DMS 273 treated with DMSO at 0.1 percent for 48 hours (cell line): ENCODE measurements around the gene CYP26C1.
"Not testable (repeated sequence)": the region's sequence is repeated elsewhere in the genome, so short reads cannot be mapped to it uniquely, and the experiment has no call there.

Experiments
- DNase-seq: peaks from one replicate; lab custom pipeline; 2025; lab: John Stamatoyannopoulos, UW

The CYP26C1 gene

GRCh38 chr10:93076871-93077270 lies 16.3 kb downstream of the CYP26C1 start:
- DNase-seq = no peak

- no peak for DNase-seq
These were observed 17.3 kb downstream of the CYP26C1 start for GRCh38 chr10:93077860-93078337.

DNA sequence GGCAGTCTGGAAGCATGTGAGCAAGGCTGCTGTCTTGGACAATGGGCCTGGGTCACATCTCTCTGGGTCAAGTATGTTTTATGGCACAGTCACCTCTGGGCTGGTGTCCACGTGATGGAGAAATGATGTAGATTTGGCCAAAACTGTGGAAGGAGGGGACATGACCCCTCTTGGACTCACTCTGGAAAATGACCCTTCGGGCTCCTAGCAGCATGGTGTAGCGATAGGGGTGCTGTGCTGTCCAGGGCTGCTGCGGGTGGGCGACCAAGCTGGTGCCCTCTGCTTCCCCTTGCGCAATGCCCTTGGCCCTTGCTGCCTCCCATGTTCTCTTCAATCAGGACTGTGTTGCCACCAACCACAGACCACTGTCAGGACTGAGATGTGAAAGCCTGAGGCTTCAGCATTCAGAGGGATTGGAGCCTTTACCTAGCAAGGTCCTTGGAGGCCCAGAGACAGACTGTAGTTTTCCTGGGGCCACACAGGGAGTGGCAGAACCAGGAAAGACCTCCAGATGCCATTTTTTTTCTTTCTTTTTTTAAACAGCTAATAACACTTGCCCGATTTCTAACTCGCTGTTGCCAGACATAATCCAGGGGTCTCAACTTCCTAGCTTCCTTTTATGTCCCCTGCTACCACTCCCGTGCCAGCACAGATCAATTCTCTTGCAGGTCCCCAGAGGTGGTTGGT lies 19.2 kb downstream of the CYP26C1 start:
- DNase-seq = no peak

DNA sequence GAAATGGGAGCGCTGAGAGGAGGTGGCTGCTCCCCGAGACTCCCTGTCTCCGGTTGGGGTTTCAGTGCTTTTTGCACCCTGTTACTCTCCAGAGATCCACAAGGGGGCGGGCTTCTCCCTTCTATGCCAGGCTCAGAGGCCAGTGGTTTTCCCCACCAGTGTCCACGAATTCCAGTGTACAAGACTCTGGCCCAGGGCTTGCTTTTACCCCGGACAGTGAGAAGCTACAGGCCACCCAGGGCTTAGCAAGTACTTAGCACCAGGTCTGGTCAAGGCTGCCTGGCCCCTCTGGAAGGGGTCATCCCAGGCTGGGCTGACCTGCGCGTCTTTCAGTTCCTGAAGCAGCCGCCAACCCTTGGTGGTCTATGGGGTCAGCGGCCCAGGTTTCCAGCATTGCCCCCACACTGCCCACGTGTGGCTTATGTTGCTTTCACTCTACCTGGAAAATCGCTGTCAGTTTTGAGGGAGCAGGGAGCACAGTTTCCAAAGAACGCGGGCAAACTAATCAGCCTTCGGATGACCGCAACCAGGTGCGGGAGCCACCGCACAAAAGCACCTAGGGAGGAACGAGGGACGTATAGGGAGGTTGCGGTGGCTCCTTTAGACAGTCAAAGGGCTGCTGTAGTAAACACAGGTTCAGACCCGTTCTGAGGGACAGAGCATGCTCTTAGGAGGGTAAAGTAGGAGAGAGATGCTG lies 19.9 kb downstream of the CYP26C1 start:
- DNase-seq = no peak

- no peak for DNase-seq
These were observed 20.7 kb downstream of the CYP26C1 start for GRCh38 chr10:93081318-93081717.

DNA sequence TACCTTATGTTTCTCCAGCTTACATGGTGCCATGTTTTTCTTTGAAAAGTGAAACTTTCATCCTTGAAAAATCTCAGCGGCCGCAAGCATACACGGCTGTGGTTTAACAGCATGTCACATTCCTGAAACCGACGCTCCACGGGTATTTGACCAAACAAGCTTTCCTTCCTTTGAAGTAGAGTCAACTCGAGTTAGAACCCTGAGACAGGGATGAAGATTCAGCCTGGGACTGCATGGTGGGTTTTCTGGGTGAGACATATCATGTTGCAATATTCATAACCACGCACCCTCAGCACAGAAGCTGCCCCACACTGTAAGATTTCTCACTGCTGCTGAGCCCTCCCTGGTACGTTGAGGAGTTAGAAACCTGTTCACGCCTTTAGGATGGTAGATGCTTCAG lies 21.2 kb downstream of the CYP26C1 start:
- no peak for DNase-seq

GRCh38 chr10:93083743-93084539 lies 23.3 kb downstream of the CYP26C1 start:
- no peak for DNase-seq

DNA sequence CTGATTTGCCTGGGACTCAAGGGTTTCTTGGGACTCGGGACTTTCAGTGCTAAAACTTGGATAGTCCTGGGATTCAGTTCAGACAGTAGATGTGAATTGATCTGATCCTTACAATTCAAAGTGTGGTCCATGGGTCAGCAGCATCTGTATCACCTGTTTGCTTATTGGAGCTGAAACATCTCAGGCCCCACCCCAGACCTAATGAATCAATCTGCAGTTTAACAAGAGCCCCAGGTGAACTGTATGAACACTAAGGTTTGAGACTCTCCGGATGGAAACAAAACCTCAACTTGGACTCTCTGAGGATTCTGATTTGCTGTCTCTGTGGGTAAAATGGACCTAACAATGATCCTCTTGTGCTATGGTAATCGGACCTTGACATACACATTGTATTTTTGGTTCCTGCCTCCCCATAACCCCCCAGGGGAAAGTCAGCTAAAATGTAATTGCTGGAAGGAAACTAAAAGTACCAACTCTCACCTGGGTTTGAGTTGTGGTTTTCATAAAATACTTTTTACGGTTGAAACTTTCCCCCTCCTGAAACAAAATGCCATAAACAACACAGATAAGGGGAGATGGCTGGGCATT lies 24.8 kb downstream of the CYP26C1 start:
- DNase-seq = no peak

- no peak for DNase-seq
These were observed 25.7 kb downstream of the CYP26C1 start for GRCh38 chr10:93086289-93086688.

DNA sequence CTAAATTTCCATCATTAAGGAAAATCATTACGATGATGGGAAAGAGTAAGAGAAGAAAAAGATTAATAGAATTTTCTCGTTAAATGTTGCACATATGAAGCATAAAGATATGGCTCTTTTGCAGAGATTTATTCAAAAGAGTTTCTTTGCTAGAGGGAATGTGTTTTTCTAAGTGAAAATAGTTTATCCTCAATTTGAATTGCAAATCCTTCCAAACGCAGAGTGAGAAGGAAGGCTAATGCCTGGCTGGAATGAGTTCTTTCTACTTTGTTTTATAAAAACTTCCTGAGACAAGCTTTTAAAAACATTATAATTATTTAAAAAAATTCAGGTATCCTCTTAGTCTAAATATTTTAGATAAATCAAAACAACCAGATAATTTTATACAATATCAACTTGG lies 27.2 kb downstream of the CYP26C1 start:
- DNase-seq = no peak

- no peak for DNase-seq
These were observed 27.9 kb downstream of the CYP26C1 start for GRCh38 chr10:93088466-93088865.

- DNase-seq = no peak
These were observed 30.0 kb downstream of the CYP26C1 start for GRCh38 chr10:93090619-93091018.

DNA sequence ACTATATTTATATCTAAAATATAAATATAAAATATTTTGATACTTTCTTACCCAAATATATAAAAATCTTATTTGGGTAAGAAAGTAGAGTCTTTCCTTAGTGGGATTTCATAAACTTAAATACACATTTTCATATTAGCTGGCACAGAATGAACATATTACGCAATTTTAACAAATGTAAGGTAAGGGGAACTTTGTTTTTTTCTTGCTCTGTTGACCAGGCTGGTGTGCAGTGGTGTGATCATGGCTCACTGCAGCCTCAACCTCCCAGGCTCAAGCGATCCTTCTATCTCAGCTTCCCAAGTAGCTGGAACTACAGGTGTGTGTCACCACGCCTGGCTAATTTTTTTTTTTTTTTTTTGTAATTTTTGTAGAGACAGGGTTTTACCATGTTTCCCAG lies 31.4 kb downstream of the CYP26C1 start:
- no peak for DNase-seq

- DNase-seq = no peak
These were observed 34.6 kb downstream of the CYP26C1 start for GRCh38 chr10:93095225-93095624.

DNA sequence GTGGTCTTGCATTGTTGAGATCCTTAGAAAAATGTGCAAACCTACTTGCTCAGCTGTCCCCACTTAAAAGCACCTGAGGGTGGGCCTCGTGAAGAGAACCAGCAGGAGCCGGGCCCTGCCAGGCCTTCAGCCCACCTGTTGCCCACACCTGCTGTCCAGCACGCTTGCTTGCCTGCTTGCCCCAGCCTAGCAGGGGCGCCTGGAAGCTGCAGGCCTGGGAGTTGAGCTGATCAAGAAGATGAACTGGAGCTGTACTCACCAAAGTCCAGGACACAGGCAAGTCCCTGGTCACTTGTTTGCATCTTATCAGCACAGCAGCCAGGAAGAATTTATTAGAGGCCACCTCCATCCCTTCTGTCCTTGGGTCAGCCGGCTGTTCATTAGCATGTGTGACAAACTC lies 36.3 kb downstream of the CYP26C1 start:
- DNase-seq = no peak

- DNase-seq = no peak
These were observed 36.8 kb downstream of the CYP26C1 start for GRCh38 chr10:93097386-93097785.

GRCh38 chr10:93098816-93099215 lies 38.2 kb downstream of the CYP26C1 start:
- DNase-seq = no peak

GRCh38 chr10:93099670-93100069 lies 39.1 kb downstream of the CYP26C1 start:
- no peak for DNase-seq

GRCh38 chr10:93101148-93101547 lies 40.5 kb downstream of the CYP26C1 start:
- DNase-seq = not testable (repeated sequence)

GRCh38 chr10:93103953-93104352 lies 43.4 kb downstream of the CYP26C1 start:
- DNase-seq = no peak

- no peak for DNase-seq
These were observed 46.1 kb downstream of the CYP26C1 start for GRCh38 chr10:93106631-93107072.

DNA sequence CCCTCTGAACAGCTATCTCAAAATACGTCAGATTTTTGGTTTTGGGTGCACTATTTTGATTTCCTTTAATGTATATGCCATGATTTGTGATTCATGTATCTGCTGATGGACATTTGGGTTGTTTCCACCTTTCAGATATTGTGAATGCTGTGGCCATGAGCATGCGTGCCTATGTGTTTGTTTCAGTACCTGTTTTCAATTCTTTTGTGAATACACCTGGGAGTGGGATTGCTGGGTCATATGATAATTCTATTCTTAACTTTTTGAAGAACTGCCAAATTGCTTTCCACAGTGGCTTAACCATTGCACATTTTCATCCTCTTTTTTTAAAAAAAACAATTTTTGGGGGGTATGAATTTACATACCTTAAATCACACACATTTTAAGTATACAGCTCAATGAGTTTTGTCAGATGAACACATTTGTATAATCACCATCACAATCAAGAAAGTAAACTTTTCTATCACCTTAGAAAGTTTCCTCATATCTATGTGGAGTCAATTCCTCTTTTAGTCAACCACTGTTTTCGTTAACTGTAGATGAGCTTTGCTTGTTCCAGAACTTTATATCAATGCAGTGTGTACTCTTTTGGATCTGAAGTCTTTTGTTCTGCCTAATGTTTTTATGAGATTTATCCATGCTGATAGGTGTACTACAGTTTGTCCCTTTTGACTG lies 50.0 kb downstream of the CYP26C1 start:
- DNase-seq = no peak
